ENCODE data around the gene PWP2. TPM values are rescaled to one million over a fixed set of nuclear protein-coding genes. Genes with fewer than 3 reads are reported as not detected.
"Not testable (repeated sequence)": the region's sequence is repeated elsewhere in the genome, so short reads cannot be mapped to it uniquely, and the experiment has no call there.

The PWP2 gene
- polyA plus RNA-seq, 5 donors = 2.3 to 11.2 (median 4.2) TPM

DNA sequence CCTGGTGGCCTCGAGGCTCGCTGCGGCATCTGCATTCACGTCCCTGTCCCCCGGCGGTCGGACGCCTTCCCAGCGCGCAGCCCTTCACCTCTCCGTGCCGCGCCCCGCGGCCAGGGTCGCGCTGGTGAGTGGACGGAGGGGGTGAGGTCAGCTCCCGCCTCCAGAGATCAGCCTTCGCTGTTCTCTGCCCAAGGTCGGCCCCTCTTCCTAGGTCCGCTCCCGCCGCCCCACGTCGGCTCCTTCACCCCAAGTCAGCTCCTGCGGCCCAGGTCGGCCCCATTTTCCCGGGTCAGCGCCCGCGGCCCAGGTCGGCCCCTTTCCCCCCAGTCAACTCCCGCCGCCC, 26.5 kb downstream of the PWP2 start:
- DNase-seq = not testable (repeated sequence)

DNA sequence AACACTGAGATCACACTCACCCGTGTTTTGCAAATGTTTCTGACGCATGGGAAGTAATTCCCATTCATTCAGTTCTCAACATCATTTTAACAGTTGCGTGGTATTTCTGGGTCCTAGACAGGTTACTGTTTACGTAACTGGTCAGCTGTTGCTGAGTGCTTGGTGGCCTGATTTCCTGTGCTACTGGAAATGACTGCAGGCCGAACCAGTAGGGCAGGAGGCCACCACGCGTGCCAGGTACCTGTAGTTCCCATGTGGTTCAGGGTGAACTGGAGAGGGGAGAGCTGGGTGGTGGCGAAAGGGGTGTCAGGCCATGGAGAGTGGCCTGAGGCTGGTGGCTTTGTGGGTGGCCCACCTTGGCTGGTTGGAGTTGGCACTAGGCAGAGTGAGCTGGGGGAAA, 27.5 kb downstream of the PWP2 start:
- not testable (repeated sequence) for DNase-seq

DNA sequence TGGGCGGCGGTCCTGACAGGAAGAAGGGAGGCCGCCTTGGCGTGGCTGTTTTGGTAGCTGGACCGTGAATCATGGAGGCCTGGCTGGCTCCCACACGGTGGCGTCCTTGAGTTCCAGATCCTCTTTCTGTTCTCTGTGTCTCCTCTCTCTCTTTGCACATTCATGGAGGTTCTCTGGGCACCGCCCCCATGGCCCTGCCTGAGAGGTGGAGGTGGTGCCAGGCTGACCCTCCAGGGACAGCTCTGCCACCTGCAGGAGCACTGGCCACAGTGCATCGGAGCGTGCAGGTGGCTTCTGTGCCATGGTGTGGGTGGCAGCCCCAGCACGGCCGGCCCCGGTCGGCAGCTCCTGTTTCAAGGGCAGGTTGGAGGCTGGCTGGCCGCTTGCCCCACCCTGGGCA, 30.8 kb downstream of the PWP2 start:
- DNase-seq = not testable (repeated sequence)

DNA sequence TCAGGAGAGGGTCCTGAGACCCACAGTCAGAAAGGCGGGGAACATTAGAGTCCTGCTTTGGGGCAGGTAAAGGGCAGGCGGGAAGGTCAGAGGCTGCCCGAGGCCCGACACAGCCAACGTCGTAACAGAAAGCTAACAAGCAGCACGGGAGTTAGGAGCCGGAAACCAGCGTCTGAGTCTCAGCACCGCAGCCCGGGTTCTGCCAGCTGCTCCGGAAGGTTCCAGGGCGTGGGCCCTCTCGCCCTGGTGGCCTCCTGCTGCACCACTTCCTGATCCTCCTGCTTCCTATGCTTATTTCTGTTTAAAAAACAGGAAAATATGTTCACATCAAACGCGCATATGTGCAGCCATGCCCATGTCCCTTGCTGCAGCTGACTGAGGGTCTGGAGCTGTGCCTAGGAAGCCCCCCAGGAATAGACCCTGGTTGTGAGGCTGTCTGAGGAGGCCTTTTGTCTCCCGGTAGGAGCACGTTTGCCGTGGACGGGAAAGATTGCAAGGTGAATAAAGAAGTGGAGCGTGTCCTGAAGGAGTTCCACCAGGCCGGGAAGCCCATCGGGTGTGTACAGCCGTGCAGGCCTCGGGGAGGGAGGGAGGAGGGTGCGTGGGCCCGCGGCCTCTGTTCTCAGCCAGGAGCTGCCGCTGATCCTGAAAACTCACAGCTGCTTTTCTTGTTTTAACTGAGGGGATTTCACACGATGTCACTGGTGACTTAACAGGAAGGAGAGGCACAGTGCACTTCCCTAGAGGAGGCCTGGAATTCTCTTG, 32.8 kb downstream of the PWP2 start:
- peak; percentile 23 for DNase-seq

DNA sequence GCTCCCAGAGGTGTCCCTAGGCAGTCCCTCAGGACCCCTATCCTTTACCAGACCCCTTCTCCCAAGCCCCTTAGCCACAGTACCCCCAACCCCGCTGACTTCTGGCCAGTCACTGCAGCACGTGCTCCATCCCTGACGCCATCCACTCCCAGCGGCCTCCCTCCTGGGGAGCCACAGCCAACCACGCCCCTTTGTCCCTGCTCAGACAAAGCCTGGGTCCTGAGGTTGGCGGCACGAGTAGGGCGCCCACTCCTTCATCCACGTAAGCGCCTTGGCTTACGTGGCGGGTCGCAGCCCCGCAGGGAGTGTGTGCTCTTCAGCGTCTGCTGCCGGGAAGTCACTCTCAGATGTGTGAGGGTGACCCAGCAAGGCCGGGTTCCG, 33.3 kb downstream of the PWP2 start:
- not testable (repeated sequence) for DNase-seq

DNA sequence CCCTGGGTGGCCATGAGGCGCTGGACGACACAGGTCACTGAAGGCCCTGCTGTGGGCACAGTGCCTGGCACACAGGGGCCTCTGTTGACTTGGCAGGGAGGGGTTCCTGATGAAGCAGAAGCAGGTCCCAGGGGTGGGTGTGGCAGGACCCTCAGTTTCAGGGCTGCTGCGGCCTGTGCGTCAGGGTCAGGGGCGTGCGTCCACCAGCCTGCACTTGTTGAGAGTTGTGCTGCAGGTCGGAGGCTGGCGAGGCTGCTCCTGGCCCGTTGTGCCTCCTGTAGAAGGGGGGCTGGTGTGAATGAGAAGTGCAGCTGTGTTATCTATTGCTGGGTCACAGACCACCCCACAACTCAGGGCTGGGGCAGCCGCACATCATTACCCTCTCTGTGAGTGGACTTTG, 35.3 kb downstream of the PWP2 start:
- DNase-seq = not testable (repeated sequence)

DNA sequence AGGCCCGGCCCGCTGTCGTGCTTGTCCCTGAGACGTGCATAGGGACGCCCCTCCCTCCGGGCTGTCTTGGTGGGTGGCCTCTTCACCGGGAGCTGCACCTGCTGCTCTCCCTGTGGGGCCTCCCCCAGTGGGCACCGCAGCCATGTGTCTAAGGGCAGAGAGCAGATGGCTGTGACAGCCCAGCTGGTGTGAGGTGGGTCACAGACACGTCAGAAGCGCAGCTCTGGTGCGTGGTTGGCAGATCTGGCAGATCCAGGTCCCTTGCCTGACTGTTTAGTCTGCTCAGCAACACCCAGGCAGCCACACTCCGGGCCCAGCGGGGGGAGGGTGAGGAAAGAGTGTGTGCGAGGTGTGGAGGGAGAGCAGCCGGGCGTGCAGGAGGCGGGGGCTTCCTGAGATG, 36.2 kb downstream of the PWP2 start:
- DNase-seq = not testable (repeated sequence)

DNA sequence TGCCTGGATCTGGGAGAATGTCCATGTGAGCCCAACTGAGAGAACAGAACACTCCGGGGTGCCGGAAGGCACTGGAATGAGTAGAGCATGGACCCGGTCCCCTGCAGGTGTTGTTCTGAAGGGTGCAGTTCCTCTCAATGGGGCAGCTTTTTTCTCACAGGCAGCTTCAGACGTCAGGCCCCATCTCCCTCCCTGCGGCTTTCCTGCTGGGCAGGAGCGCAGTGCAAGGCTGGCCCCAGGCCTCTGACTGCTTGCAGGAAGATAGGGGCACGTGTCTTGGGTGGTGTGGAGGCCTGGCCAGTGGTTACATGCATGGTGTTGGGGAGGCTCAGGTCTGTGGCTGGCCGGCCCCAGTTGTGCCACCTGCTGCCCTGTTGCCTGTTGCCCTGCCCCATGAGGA, 36.8 kb downstream of the PWP2 start:
- not testable (repeated sequence) for DNase-seq

DNA sequence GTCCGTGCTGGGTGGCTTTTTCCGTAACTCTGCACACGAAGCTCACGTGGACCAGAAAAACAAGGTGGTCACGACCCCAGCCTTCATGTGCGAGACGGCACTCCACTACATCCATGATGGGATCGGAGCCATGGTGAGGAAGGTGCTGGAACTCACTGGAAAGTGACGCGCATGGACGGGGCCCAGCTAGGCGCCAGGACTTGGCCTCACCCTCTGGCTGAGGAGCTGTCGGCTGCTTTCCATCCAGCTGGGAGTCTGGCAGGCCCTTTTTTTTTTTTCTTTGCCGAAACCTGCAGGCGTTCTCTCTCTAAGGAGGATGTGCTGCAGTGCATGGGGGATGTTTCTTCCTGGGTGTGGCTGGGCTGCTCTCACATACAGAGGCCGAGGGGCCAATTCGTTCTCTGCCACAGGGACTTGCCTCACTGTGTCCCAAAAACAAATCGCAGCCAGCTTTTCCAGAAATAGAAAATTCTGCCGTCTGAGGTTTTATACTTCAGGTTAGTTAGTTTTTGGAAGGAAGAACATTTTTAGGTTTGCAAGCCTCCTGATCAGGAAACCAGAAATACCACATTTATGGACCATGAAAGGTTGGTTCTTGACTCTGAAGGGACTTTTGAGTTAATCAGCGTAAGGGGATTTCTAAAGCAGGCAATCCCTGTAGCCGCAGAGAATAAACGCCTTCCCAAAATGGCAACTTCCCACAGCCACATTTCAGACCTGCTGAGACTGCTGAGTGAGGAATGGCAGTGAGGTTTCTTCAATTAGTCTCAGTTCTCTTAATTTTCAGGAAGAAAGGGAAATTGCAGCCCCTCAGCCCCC, 37.8 kb downstream of the PWP2 start:
- not testable (repeated sequence) for DNase-seq

DNA sequence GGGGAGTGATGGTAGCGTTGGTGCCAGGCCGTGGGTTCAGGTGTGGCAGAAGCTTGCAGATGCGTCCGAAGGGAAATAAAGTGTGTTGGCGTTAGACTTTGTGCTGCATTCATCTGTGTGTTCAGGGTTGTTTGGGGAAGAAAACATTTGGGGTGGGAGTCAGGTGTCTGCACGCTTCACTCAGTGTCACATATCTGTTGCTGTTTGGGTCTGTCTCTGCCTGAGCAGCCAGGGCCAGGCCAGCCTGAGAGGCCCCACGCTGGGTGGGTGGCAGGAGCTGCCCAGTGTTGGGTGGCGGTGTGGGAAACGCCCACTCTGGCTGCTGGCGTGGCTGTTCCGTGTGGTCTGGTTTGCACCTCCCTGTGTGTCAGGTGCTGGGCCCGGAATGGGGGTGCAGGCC, 38.4 kb downstream of the PWP2 start:
- not testable (repeated sequence) for DNase-seq

DNA sequence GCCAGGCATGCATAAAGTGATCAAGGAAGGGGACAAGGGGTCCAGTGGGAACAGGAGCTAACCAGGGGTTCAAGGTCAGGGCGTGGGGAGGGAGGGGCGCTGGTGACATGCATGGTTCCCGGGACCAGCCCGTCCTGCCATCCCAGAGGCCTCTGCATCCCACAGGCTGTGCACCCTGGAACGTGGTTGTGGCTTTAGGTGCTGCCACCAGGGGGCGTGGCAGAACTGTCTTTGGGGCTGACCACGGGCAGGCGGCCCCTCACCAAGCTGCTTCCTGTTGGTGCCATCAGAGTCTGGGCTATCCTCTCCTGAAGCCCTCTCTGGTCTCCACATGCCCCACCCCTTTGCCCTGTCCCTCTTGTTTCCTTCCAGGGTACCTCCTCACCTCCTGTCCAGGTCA, 39.9 kb downstream of the PWP2 start:
- DNase-seq = not testable (repeated sequence)

DNA sequence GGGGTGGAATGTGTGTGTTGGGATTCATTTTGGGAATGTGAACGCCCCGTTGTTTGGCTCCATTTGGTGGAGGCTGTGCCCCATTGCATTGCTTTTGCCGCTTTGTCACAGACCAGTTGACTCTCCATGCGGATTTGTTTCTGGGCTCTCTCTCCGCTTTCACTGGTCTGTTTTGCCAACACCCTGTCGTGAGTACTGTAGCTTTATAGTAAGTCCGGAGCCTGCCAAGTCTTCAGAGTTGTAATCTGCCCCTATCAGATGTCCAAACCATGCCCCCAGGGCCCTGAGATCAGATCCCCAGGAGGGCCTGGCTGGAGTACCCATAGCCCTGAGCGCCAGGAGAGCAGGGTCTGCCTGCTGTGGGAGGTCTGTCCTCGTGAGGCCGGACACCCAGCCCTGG, 43.1 kb downstream of the PWP2 start:
- DNase-seq = not testable (repeated sequence)

DNA sequence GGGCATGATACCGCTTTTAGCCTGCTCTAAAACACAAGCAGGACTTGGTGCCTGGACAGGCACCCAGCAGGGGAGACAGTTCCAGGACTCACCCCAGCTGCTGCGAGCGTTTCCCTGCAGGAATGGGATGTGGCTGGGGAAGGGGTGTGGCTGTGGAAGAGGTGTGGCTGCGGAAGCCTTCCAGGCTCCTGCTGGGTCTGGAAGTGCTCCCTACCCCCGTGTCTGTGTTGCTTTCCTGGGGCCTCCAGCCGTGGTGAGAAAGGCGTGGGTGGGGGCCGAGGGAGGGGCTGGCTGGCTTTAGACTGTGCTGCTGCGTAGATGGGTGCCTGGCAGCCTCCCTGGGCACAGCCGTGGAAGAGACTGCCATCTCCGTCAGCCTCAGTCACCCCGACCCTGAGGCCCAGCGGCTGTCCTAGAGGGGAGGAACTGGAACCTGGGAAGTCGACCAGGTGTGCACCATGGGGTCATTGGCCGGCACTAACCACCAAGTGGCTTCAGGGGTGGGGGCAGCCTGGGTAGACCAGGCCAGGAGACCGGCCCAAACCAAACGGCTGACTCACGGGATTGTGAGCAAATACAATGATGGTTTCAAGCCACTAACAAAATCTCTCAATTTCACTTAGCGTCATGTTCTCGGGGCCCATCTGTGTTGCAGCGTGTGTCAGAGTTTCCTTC, 46.2 kb downstream of the PWP2 start:
- not testable (repeated sequence) for DNase-seq

DNA sequence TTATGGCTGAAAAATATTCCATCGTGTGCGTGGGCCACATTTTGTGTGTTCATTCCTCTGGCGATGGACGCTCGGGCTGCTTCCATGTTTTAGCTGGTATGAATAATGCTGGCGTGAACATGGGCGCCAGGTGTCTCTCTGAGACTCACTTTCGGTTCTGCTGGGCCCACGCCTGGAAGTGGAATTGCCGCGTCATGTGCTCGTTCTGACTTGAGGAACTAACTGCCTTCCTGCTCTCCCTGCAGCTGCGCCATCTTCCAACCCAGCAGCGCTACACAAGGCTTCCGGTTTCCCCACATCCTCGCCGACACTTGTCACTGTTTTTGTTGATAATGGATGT, 46.7 kb downstream of the PWP2 start:
- DNase-seq = not testable (repeated sequence)

DNA sequence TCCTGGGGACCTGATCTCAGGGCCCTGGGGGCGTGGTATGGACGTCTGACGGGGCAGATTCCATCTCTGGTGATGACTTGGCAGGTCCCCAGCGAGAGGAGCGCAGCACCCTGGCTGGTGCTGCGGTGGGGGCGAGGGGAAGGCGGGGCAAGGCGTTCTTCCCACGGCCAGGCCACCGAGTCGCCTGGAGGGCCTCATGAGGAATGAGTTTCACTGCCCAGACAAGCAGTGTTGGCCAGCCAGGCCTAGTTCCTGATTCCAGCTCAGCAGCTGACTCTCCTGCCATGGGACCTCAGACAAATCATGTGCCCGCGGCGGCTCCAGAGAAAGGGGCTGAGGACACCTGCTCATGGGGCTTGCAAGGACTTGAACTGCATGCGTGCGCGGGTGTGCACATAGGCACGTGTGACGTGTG, 47.6 kb downstream of the PWP2 start:
- DNase-seq = not testable (repeated sequence)

DNA sequence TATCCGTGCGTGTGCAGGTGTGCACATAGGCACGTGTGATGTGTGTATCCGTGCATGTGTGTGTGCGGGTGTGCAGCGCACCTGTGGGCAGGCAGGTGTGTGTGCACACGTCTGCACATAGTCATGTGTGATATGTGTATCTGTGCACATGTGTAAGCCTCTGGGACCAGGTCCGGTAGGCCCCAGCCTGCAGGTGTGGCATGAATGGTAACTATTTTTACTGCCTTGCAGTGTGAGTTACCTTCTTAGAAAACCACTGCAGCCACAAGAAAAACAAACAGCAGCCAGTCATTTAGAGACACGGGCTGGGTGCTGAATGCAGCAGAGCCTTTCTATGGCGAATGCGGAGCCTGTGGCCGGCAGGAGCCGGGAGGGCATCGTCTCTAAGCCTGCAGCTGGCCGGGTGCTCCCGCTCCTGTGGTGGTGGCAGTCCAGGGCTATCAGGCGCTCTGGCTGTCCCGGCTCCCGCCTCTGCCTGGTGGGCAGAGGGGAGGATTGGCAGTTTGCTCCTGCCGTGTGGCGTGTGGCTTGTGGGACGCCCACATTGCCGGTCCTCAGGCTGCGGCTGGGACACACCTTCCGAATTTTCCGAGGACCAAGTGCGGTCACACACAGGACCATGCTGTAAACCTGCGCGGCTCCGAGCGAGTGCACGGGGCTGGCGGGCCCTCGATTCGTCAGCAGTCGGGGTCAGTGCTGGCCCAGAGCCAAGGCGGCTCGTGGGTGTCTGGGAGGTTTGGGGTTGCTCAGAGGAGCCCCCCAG, 48.2 kb downstream of the PWP2 start:
- DNase-seq = not testable (repeated sequence)

DNA sequence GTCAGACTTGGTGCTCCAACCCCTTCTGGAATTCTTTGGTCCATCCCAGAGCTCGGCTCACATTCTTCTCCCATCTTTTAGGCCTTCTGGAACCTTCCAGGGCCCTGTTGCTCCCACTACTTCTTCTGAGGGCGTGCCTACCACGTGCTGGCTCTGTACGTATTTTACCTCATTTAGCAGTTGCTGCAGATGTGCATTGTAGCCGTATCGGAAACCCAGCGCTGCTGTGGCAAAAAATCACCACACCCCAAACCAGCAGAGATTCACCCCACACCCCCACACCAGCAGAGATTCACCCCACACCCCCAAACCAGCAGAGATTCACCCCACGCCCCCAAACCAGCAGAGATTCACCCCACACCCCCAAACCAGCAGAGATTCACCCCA, 48.8 kb downstream of the PWP2 start:
- not testable (repeated sequence) for DNase-seq

DNA sequence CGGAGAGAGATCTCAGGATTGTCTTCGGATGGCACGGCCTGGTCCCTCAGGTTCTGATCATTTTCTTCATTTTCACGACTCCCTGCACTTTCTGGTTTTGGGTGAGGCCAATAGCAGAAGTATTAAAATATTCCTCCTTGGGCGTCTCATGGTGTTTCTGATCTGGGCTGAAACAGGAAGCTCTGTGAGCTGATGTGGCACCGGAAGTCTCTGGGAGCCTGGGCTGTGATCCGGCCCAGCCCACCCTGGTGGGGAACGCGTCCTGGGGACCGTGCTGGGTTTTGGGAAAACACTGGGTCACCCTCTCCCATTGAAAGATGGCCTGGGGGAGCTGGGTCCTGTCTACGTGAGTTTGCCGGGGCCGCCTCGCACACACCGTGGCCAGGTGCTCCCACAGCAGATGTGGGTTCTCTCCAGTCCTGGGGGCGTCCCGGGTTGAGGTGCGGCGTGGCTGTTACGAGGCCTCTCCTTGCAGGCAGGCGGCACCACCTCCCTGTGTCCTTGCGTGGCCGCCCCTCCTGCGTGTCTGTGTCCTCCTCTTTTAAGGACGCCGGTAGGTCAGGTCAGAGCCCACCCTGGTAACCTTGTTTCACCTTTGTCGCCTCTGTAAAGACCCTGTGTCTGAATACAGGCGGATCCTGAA, 50.4 kb downstream of the PWP2 start:
- DNase-seq = not testable (repeated sequence)

DNA sequence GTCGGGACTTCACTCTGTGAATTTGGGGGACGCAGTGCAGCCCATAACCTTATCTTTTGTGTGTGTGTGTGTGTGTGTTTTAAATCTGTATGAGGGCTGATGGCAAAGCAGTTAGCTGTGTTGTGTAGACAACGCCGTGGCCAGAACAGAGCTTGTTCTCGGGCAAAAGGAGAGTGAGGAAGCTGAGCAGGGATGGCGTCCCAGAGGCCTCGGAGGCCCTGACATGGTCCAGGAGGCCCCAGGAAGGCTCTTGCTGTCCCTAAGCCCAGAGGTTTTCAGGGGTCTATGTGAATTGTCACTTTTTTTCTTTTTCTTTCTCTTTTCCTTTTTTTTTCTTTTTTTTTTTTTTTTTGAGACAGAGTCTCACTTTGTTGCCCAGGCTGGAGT, 50.9 kb downstream of the PWP2 start:
- DNase-seq = not testable (repeated sequence)

DNA sequence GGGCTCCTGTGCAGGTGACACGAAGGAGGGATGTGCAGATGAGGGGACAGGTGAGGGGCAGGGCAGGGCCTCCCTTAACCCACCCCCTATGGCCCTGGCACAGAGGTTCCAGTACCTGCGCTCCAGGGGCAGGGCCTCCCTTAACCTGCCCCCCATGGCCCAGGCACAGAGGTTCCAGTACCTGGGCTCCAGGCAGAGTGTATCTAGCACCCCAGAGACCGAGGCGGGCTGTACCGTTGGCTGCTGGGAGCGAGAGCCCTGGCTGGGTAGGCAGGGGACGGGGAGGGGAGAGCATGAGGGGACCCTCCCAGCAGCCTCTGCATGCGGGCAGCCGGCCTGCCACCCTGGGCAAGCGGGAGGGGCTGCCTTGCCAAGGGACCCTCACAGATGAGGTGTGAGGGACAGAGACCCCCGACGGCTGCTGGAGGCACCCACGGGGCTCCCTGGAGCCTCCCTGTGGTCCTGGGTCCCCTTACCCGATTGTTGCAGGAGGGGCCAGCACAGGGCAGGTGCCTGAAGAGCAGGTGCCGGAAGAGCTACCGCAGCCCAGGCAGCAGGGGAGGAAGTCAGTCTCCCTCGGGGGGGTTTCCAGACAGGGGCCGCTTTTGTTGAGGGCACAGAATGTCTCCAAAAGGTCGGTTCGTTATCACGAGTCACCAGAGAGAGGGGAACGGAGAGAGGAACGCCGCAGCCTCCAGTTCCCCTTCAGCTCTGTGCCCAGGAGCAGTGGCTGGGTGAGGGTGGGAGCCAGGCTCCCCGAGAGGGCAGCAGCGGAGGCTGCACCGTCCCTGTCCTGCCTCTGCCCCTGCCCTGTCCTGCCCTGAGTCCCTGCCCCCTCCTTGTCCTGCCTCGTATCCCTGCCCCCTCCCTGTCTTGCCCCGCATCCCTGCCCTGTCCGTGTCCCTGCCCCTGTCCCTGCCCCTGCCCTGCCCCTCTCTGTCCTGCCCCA, 52.4 kb downstream of the PWP2 start:
- DNase-seq = not testable (repeated sequence)

All from right lung (tissue), 5 donors.